Measurements from ENCODE around the gene SPACA5. TPM values are rescaled to one million over a fixed set of nuclear protein-coding genes. Genes with fewer than 3 reads are reported as not detected.
"Not testable (repeated sequence)": the region's sequence is repeated elsewhere in the genome, so short reads cannot be mapped to it uniquely, and the experiment has no call there.

Gene SPACA5
- total and polyA plus RNA-seq, 2 donors: 0.71 TPM; not detected in 1

DNA sequence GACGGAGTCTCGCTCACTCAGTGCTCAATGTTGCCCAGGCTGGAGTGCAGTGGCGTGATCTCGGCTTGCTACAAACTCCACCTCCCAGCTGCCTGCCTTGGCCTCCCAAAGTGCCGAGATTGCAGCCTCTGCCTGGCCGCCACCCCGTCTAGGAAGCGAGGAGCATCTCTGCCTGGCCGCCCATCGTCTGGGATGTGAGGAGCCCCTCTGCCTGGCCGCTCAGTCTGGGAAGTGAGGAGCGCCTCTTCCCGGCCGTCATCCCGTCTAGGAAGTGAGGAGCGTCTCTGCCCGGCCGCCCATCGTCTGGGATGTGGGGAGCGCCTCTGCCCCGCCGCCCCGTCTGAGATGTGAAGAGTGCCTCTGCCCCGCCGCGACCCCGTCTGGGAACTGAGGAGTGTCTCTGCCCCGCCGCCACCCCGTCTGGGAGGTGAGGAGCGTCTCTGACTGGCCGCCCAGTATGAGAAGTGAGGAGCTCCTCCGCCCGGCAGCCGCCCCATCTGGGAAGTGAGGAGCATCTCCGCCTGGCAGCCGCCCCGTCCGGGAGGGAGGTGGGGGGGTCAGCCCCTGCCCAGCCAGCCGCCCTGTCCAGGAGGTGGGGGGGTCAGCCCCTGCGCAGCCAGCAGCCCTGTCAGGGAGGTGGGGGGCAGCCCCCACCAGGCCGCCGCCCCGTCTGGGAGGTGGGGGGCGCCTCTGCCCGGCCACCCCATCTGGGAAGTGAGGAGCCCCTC, 10.0 kb downstream of the SPACA5 start:
- not testable (repeated sequence) for H3K4me1 ChIP-seq (ENCODE audit: control insufficient read depth in 2 of 2, insufficient read depth in 2 of 2, low read length in 2 of 2); H3K27ac ChIP-seq (ENCODE audit: low read depth in 1 of 2, low read length in 1 of 2); H3K27me3 ChIP-seq (ENCODE audit: control insufficient read depth in 2 of 2, insufficient read depth in 1 of 2, low read length in 1 of 2); H3K9me3 ChIP-seq (ENCODE audit: control insufficient read depth in 2 of 2, insufficient read depth in 1 of 2, low read length in 1 of 2); H3K4me3 ChIP-seq (ENCODE audit: low read length in 2 of 2); H3K36me3 ChIP-seq (ENCODE audit: control insufficient read depth in 2 of 2, insufficient read depth in 2 of 2, low read length in 1 of 2); DNase-seq (ENCODE audit: low read depth in 6 of 9, low spot score in 9 of 9)
- 96% methylated on average over 34 of the region's 46 CpGs for WGBS

DNA sequence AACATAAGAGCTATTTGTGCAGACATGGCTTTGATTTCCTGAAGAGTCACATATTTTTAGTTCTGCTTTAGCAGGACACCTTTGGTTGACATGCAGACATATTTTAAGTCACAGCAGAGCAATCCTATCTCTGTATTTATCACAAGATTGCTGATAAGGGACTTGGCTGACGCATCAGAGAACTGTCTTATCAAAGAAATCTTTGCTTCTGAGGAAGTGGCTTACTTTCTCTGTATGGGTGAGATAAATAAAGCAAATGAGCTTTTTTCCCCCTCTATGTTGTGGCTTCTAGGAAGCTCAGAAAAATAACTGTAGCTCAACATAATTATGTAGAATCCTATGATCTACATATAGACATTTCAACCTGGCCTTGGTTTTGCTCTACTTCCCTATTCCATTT, 13.1 kb downstream of the SPACA5 start:
- not testable (repeated sequence) for H3K9me3 ChIP-seq (ENCODE audit: control insufficient read depth in 2 of 2, insufficient read depth in 1 of 2, low read length in 1 of 2); H3K27me3 ChIP-seq (ENCODE audit: control insufficient read depth in 2 of 2, insufficient read depth in 1 of 2, low read length in 1 of 2); H3K4me1 ChIP-seq (ENCODE audit: control insufficient read depth in 2 of 2, insufficient read depth in 2 of 2, low read length in 2 of 2); H3K4me3 ChIP-seq (ENCODE audit: low read length in 2 of 2); H3K36me3 ChIP-seq (ENCODE audit: control insufficient read depth in 2 of 2, insufficient read depth in 2 of 2, low read length in 1 of 2); H3K27ac ChIP-seq (ENCODE audit: low read depth in 1 of 2, low read length in 1 of 2); DNase-seq (ENCODE audit: low read depth in 6 of 9, low spot score in 9 of 9)
- WGBS: no CpG with 5 or more reads among the region's 1 CpG

DNA sequence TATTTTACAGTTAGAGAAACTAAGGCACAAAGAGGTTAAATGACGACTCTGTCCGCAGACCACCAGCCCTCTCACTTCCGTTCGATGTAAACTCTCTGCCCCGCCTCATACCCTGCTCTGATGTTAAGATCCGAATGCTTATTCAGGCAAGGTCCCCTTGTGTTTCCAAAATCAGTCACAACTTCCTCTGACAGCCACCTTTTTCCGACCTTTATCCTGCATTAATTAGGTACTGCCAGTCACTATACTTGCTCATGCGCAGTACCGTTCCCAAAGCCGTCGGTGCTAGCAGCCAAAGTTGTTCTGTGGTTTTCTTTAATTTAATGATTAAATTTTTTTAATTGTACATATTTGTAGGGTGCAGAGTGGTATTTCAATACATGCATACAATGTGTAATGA, 13.7 kb downstream of the SPACA5 start:
- not testable (repeated sequence) for H3K27me3 ChIP-seq (ENCODE audit: control insufficient read depth in 2 of 2, insufficient read depth in 1 of 2, low read length in 1 of 2); H3K4me1 ChIP-seq (ENCODE audit: control insufficient read depth in 2 of 2, insufficient read depth in 2 of 2, low read length in 2 of 2); H3K9me3 ChIP-seq (ENCODE audit: control insufficient read depth in 2 of 2, insufficient read depth in 1 of 2, low read length in 1 of 2); H3K36me3 ChIP-seq (ENCODE audit: control insufficient read depth in 2 of 2, insufficient read depth in 2 of 2, low read length in 1 of 2)
- DNase-seq (ENCODE audit: low read depth in 6 of 9, low spot score in 9 of 9): peak in 1 of 9 donors; percentile 12
- peak overlapping the region in 1 of 2 donors; percentile 77 for H3K27ac ChIP-seq (ENCODE audit: low read depth in 1 of 2, low read length in 1 of 2)
- 23% methylated on average over 11 of the region's 11 CpGs for WGBS
- H3K4me3 ChIP-seq (ENCODE audit: low read length in 2 of 2): peak overlapping the region in 1 of 2 donors; percentile 67

DNA sequence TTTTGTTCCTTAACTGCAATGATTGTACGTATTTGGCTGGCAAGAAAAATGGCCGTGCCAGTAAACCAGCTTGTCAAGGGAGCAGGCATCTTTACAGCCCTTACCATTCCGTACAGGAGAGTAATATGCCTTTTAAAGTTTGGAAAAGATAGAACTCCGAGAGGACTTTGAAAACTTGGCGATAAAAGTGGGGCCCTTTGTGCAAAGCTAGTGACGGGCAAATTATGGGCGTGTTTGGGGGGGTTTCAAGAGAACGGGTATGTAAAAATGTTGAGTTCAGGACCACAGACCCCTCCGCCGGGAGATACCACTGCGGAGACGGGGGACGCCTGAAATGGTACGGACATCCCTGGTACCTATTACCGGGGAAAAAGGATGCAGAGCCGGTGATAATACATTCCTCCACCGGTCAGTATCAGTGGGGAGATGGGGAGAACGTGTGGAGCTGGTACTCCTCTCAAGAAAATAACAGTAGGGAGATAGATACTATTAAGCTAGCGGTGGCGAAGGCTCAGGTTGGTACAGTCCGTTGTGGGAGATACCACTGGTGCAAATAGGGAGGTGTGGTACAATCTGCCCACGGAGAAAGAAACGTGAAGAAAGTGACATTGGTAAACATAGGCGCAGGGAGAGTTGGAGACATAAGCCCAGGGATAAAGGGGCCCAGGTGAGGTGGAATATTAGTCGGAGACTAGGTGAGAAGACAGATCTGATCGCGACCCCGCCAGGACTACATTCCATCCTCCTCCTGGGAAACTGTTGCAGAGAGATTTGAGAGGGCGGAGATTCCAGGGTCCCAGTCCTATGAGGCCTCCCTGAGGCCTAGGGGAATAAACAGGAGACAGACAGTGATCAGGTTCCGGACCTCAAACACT, 14.5 kb downstream of the SPACA5 start:
- Histone ChIP-seq H3K9me3 (ENCODE audit: control insufficient read depth in 2 of 2, insufficient read depth in 1 of 2, low read length in 1 of 2) (no peaks in the 10 kb centered on the region), H3K27me3 (ENCODE audit: control insufficient read depth in 2 of 2, insufficient read depth in 1 of 2, low read length in 1 of 2) (no peaks in the 10 kb centered on the region), H3K4me3 (ENCODE audit: low read length in 2 of 2) (peak overlapping the region; percentile 67 to 69), H3K4me1 (ENCODE audit: control insufficient read depth in 2 of 2, insufficient read depth in 2 of 2, low read length in 2 of 2) (peaks cover 0 to 7% of the 10 kb centered on the region in 2 donors), H3K27ac (ENCODE audit: low read depth in 1 of 2, low read length in 1 of 2) (peak overlapping the region; percentile 77 to 83), H3K36me3 (ENCODE audit: control insufficient read depth in 2 of 2, insufficient read depth in 2 of 2, low read length in 1 of 2) (no peaks in the 10 kb centered on the region)
- peak; percentile 67 to 92 (median 79) for DNase-seq (ENCODE audit: low read depth in 6 of 9, low spot score in 9 of 9)
- WGBS: 2% methylated on average over 30 of the region's 30 CpGs

DNA sequence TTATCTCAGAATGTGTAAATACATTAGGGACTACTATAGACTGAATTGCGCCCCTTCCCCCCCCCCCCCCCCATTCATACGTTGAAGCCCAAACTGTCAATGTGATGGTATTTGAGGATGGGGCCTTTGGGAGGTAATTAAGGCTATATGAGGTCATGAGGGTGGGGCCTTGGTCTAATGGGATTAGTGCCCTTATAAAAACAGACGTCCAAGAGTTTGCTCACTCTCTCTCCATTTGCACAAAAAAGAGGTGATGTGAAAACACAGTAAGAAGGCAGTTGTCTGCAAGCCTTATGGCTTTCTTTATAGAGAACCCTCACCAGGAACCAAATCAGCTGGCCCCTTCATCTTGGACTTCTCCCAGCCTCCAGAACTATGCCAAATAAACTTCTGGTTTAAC, 15.3 kb downstream of the SPACA5 start:
- 100% methylated on average over 3 of the region's 3 CpGs for WGBS
- Histone ChIP-seq H3K4me1 (ENCODE audit: control insufficient read depth in 2 of 2, insufficient read depth in 2 of 2, low read length in 2 of 2) (peaks cover 0 to 7% of the 10 kb centered on the region in 2 donors), H3K36me3 (ENCODE audit: control insufficient read depth in 2 of 2, insufficient read depth in 2 of 2, low read length in 1 of 2) (no peaks in the 10 kb centered on the region), H3K9me3 (ENCODE audit: control insufficient read depth in 2 of 2, insufficient read depth in 1 of 2, low read length in 1 of 2) (no peaks in the 10 kb centered on the region), H3K4me3 (ENCODE audit: low read length in 2 of 2) (no peak overlapping the region), H3K27ac (ENCODE audit: low read depth in 1 of 2, low read length in 1 of 2) (no peak overlapping the region), H3K27me3 (ENCODE audit: control insufficient read depth in 2 of 2, insufficient read depth in 1 of 2, low read length in 1 of 2) (no peaks in the 10 kb centered on the region)
- no peak for DNase-seq (ENCODE audit: low read depth in 6 of 9, low spot score in 9 of 9)

DNA sequence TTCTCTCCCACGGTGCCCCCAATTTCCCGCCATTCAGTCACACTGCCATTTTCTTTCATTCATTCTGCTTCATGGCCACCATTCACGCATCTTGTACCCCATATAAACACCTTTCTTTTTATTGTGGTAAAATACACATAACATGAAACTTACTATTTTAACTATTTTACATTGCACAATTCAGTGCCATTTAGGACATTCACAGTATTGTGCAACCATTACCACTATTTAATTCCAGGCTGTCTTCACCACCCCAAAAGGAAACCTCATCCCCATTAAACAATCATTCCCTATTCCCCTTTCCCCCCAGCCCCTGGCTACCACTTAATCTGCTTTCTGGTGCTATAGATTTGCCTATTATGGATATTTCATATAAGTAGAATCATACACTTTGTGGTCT, 15.9 kb downstream of the SPACA5 start:
- no peaks in the 10 kb centered on the region for H3K27me3 ChIP-seq (ENCODE audit: control insufficient read depth in 2 of 2, insufficient read depth in 1 of 2, low read length in 1 of 2)
- no peak for DNase-seq (ENCODE audit: low read depth in 6 of 9, low spot score in 9 of 9)
- no peaks in the 10 kb centered on the region for H3K36me3 ChIP-seq (ENCODE audit: control insufficient read depth in 2 of 2, insufficient read depth in 2 of 2, low read length in 1 of 2)
- H3K27ac ChIP-seq (ENCODE audit: low read depth in 1 of 2, low read length in 1 of 2): no peak overlapping the region
- WGBS: over 99% methylated on average over 3 of the region's 3 CpGs
- no peak overlapping the region for H3K4me3 ChIP-seq (ENCODE audit: low read length in 2 of 2)
- H3K9me3 ChIP-seq (ENCODE audit: control insufficient read depth in 2 of 2, insufficient read depth in 1 of 2, low read length in 1 of 2): no peaks in the 10 kb centered on the region
- H3K4me1 ChIP-seq (ENCODE audit: control insufficient read depth in 2 of 2, insufficient read depth in 2 of 2, low read length in 2 of 2): peaks cover 0 to 7% of the 10 kb centered on the region in 2 donors

DNA sequence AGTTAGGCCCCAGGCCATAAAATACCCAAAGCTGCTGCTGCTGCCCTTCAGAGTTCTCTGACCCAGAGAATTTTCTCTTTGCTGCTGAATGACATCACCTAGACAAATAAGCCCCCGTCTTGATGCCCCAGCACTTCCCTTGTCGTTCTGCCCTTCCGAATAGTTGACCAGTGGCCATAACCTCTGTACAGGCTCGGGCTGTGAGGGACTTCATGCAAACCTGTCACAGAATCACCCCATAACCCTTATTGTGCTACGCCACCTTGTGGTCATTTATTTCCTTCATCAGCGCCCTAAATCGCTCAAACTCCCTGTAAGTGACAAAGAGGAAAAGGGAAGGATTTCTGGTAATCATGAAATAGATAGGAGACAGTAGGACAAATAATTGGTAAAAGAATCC, 18.8 kb downstream of the SPACA5 start:
- H3K9me3 ChIP-seq (ENCODE audit: control insufficient read depth in 2 of 2, insufficient read depth in 1 of 2, low read length in 1 of 2): no peaks in the 10 kb centered on the region
- WGBS: 7% methylated on average over 7 of the region's 7 CpGs
- DNase-seq (ENCODE audit: low read depth in 6 of 9, low spot score in 9 of 9): peak in 7 of 9 donors; percentile 37 to 79 (median 48)
- H3K27me3 ChIP-seq (ENCODE audit: control insufficient read depth in 2 of 2, insufficient read depth in 1 of 2, low read length in 1 of 2): no peaks in the 10 kb centered on the region
- H3K4me3 ChIP-seq (ENCODE audit: low read length in 2 of 2): no peak overlapping the region
- H3K27ac ChIP-seq (ENCODE audit: low read depth in 1 of 2, low read length in 1 of 2): no peak overlapping the region
- H3K4me1 ChIP-seq (ENCODE audit: control insufficient read depth in 2 of 2, insufficient read depth in 2 of 2, low read length in 2 of 2): peaks cover 0 to 5% of the 10 kb centered on the region in 2 donors
- H3K36me3 ChIP-seq (ENCODE audit: control insufficient read depth in 2 of 2, insufficient read depth in 2 of 2, low read length in 1 of 2): no peaks in the 10 kb centered on the region

DNA sequence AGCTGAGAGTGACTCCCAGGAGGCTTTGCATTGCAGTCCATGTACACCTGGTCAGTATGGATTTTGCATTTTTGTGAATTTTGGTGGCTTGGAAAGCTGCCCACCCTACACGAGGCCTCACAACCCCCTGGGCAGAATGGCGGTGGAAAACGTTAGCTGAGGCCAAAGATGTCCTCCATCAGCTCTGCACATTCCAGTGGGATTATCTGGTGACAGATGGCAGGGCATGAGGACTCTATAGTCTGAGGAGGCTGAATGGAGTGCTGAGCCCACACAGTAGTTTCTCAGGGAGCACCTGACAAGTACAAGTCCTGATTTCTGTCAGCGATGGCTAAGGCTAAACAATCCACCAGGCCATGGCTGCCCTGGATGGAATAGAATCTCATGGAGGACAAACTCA, 20.8 kb downstream of the SPACA5 start:
- H3K9me3 ChIP-seq (ENCODE audit: control insufficient read depth in 2 of 2, insufficient read depth in 1 of 2, low read length in 1 of 2); H3K27ac ChIP-seq (ENCODE audit: low read depth in 1 of 2, low read length in 1 of 2); H3K36me3 ChIP-seq (ENCODE audit: control insufficient read depth in 2 of 2, insufficient read depth in 2 of 2, low read length in 1 of 2); H3K4me1 ChIP-seq (ENCODE audit: control insufficient read depth in 2 of 2, insufficient read depth in 2 of 2, low read length in 2 of 2); H3K27me3 ChIP-seq (ENCODE audit: control insufficient read depth in 2 of 2, insufficient read depth in 1 of 2, low read length in 1 of 2); DNase-seq (ENCODE audit: low read depth in 6 of 9, low spot score in 9 of 9); H3K4me3 ChIP-seq (ENCODE audit: low read length in 2 of 2): not testable (repeated sequence)
- 91% methylated on average over 3 of the region's 4 CpGs for WGBS

DNA sequence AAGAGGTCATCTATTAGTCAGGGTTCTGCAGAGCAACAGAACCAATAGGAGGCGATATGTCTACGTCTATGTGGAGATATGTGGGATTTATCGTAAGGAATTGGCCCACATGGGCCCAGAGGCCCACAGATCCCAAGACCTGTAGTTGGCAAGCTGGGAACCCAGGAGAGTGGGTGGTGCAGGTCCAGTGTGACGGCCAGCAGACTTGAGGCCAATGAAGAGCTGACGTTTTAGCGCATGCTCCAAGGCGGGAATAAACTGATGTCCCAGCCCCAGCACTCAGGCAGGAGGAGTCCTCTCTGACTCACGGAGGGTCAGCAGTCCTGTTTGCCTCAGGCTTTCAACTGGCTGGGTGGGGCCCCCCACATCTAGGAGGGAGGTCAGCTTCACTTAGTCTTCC, 21.3 kb downstream of the SPACA5 start:
- Histone ChIP-seq H3K36me3 (ENCODE audit: control insufficient read depth in 2 of 2, insufficient read depth in 2 of 2, low read length in 1 of 2) (no peaks in the 10 kb centered on the region), H3K4me3 (ENCODE audit: low read length in 2 of 2) (no peak overlapping the region), H3K9me3 (ENCODE audit: control insufficient read depth in 2 of 2, insufficient read depth in 1 of 2, low read length in 1 of 2) (no peaks in the 10 kb centered on the region), H3K27me3 (ENCODE audit: control insufficient read depth in 2 of 2, insufficient read depth in 1 of 2, low read length in 1 of 2) (no peaks in the 10 kb centered on the region), H3K27ac (ENCODE audit: low read depth in 1 of 2, low read length in 1 of 2) (no peak overlapping the region), H3K4me1 (ENCODE audit: control insufficient read depth in 2 of 2, insufficient read depth in 2 of 2, low read length in 2 of 2) (no peaks in the 10 kb centered on the region)
- DNase-seq (ENCODE audit: low read depth in 6 of 9, low spot score in 9 of 9): no peak
- WGBS: 99% methylated on average over 8 of the region's 8 CpGs

Data from thymus (tissue), 11 donors.